ENCODE measurements around the gene MRPL52.
A peak's percentile ranks its signal among the peaks of the same experiment; 100 is the strongest.
"Not testable (repeated sequence)": the region's sequence is repeated elsewhere in the genome, so short reads cannot be mapped to it uniquely, and the experiment has no call there.

Gene MRPL52

GRCh38 chr14:22829661-22830442 is at the start of gene MRPL52:
Gene MRPL52 (plus strand): TSS chr14:22829887. CDS start chr14:22829913, 26 bp downstream.
- DNase-seq (ENCODE audit: low read depth in 4 of 4, low spot score in 1 of 4) = peak; percentile 71 to 83 (median 78)

GRCh38 chr14:22780105-22780679 is 49.5 kb upstream of the MRPL52 start:
- no peak for DNase-seq (ENCODE audit: low read depth in 4 of 4, low spot score in 1 of 4)

GRCh38 chr14:22780941-22781300 is 48.8 kb upstream of the MRPL52 start:
- no peak for DNase-seq (ENCODE audit: low read depth in 4 of 4, low spot score in 1 of 4)

- DNase-seq (ENCODE audit: low read depth in 4 of 4, low spot score in 1 of 4) = no peak
Observed at GRCh38 chr14:22781301-22781991, 48.2 kb upstream of the MRPL52 start.

GRCh38 chr14:22786685-22787084 is 43.0 kb upstream of the MRPL52 start:
- DNase-seq (ENCODE audit: low read depth in 4 of 4, low spot score in 1 of 4) = no peak

GRCh38 chr14:22791301-22791700 is 38.4 kb upstream of the MRPL52 start:
- DNase-seq (ENCODE audit: low read depth in 4 of 4, low spot score in 1 of 4) = no peak

- no peak for DNase-seq (ENCODE audit: low read depth in 4 of 4, low spot score in 1 of 4)
Observed at GRCh38 chr14:22792158-22792557, 37.5 kb upstream of the MRPL52 start.

GRCh38 chr14:22793550-22793949 is 36.1 kb upstream of the MRPL52 start:
- DNase-seq (ENCODE audit: low read depth in 4 of 4, low spot score in 1 of 4) = not testable (repeated sequence)

DNA sequence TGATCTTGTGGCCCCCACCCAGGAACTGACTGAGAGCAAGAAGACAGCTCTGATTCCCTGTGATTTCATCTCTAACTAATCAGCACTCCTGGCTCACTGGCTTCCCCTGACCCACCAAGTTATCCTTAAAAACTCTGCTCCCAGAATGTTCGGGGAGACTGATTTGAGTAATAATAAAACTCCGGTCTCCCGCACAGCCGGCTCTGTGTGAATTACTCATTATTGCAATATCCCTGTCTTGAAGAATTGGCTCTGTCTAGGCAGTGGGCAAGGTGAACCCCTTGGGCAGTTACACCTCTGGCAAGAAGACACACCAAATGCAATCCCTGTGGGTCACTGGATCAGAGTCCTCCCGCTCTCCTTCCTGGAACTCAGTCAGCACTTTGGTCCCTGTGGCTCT is 35.7 kb upstream of the MRPL52 start:
- no peak for DNase-seq (ENCODE audit: low read depth in 4 of 4, low spot score in 1 of 4)

GRCh38 chr14:22794551-22794951 is 35.1 kb upstream of the MRPL52 start:
- no peak for DNase-seq (ENCODE audit: low read depth in 4 of 4, low spot score in 1 of 4)

DNA sequence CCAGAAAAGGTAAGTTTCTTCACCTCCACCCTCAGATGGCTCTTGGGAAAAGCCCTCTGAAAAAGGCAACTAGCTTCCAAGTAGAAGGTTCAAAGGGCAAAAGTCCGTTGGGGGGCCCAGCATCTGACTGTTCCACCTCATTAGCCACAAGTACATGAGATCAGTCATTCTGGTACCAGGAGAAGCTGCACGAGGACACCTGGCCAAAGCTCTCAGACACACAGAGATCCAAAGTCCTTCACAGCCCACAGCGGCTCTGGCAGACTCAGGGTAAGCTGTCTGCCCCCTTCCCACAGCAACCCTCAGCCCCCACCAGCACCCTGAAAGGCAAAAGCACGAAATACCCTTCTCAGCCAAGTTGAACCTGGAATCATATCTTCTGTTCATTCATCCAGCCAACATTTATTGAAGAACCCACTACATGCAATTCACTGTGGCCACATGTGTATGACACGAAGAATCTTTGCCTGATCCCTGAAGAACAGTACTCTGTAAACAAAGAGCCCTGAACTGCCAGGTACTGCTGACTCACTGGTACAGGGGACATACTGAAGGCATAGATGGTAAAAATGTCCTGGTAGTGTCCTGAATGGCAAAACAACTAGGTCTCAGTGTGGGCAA is 33.5 kb upstream of the MRPL52 start:
- DNase-seq (ENCODE audit: low read depth in 4 of 4, low spot score in 1 of 4) = no peak

GRCh38 chr14:22797017-22797917 is 32.4 kb upstream of the MRPL52 start:
- no peak for DNase-seq (ENCODE audit: low read depth in 4 of 4, low spot score in 1 of 4)

- no peak for DNase-seq (ENCODE audit: low read depth in 4 of 4, low spot score in 1 of 4)
Observed at GRCh38 chr14:22798528-22798927, 31.2 kb upstream of the MRPL52 start.

- no peak for DNase-seq (ENCODE audit: low read depth in 4 of 4, low spot score in 1 of 4)
Observed at GRCh38 chr14:22800346-22800745, 29.3 kb upstream of the MRPL52 start.

DNA sequence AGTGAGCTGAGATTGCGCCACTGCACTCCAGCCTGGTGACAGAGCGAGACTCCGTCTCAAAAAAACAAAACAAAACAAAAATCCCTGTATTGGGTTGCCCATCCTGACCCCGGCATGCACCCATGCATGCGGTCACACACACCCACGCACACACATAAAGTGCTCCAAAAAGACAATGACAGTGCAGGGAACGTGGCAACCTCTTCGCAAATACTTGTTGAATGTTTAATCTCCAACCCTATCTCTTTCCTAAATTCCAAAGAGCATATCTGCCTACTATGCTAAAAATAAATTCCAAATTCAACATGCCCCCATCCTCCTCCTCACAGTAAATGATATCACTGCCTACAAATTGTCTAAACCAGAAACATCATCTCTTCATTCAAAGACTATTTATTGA is 28.0 kb upstream of the MRPL52 start:
- DNase-seq (ENCODE audit: low read depth in 4 of 4, low spot score in 1 of 4) = no peak

DNA sequence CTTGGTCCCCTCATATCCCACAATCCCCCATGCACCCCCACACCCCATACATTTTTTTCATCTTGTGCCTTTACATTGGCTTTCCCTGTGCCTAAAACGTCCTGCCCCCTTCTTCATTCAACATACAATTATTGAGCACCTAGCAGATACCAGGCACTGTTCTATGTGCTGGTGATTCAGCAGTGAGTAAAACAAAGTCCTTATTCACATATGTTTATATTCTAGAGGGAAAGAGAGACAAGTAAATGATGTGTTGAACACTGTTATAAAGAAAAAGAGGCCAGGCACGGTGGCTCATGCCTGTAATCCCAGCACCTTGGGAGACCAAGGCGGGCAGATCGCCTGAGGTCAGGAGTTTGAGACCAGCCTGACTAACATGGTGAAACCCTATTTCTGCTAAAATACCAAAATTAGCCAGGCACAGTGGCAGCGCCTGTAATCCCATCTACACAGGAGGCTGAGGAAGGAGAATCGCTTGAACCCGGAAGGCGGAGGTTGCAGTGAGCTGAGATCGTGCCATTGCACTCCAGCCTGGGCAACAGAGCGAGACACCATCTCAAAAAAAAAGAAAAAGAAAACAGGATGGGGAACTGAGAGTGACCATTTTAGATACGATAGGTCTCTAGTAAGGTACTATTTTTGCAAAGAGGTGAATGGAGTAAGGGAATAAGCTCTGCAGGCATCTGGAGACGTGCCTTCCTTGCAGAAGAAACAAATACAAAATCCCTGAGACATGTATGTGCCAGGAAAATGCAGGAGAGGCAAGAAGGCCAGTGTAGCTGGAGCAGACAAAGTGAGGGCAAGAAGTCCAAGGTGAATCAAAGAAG is 26.6 kb upstream of the MRPL52 start:
- DNase-seq (ENCODE audit: low read depth in 4 of 4, low spot score in 1 of 4) = no peak

GRCh38 chr14:22803687-22803974 is 26.1 kb upstream of the MRPL52 start:
- DNase-seq (ENCODE audit: low read depth in 4 of 4, low spot score in 1 of 4) = no peak

DNA sequence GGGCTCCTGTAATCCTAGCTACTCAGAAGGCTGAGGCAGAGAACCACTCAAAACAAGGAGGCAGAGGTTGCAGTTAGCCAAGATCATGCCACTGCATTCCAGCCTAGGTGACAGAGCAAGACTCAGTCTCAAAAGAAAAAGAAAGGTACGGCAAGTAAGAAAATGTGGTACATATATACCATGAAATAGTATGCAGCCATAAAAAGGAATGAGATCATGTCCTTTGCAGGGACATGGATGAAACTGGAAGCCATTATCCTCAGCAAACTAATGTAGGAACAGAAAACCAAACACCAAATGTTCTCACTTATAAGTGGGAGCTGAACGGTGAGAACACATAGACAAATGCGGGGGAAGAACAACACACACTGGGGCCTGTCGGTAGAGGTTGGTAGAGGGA is 24.5 kb upstream of the MRPL52 start:
- DNase-seq (ENCODE audit: low read depth in 4 of 4, low spot score in 1 of 4) = not testable (repeated sequence)

DNA sequence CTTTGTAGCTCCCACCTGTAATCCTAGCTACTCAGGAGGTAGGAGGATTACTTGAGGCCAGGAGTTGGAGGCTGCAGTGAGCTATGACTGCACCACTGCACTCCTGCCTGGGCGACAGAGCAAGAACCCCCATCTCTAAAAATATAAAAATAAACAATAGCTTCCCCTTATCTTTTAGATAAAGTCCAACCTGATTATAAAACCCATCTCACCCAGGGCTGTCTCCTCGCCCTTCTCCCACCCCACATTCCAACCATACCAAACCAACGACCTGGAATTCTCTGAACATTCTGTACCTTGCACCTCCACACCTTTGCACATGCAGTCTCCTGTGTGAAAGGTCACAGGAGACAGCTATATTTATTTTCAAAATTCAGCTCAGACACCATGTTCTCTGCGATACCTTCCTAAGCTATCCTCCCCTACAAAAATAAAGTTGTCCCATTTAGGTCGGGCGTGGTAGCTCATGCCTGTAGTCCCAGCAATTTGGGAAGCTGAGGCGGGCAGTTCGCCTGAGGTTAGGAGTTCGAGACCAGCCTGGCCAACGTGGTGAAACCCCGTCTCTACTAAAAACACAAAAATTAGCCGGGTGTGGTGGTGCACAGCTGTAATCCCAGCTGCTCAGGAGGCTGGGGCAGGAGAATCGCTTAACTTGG is 22.1 kb upstream of the MRPL52 start:
- no peak for DNase-seq (ENCODE audit: low read depth in 4 of 4, low spot score in 1 of 4)
